Measurements from ENCODE around the gene CHST15. TPM values are rescaled to one million over a fixed set of nuclear protein-coding genes. Genes with fewer than 3 reads are reported as not detected.
A peak's percentile ranks its signal among the peaks of the same experiment; 100 is the strongest.

Gene CHST15
- total and polyA plus RNA-seq, 4 donors = 5.4 to 45.3 (median 36.7) TPM

- Histone ChIP-seq H3K36me3 (ENCODE audit: control insufficient read depth in 4 of 4, insufficient read depth in 4 of 4, low read length in 4 of 4) (no peaks in the 10 kb centered on the region), H3K9me3 (ENCODE audit: control insufficient read depth in 4 of 4, insufficient read depth in 3 of 4, low read length in 3 of 4) (peaks cover 0 to 7% (median 0%) of the 10 kb centered on the region in 4 donors), H3K9ac (ENCODE audit: insufficient read depth in 1 of 2, low read length in 2 of 2) (no peak overlapping the region), H3K4me3 (no peak overlapping the region), H3K27ac (ENCODE audit: low read depth in 1 of 2, low read length in 1 of 2) (no peak overlapping the region), H3K27me3 (ENCODE audit: control insufficient read depth in 3 of 3, insufficient read depth in 3 of 3, low read length in 2 of 3) (peaks cover 5 to 45% (median 35%) of the 10 kb centered on the region in 3 donors), H3K4me1 (ENCODE audit: control insufficient read depth in 5 of 5, insufficient read depth in 5 of 5, low read length in 5 of 5) (peaks cover 0 to 2% (median 0%) of the 10 kb centered on the region in 5 donors)
- 10 to 11% methylated on average over 19 of the region's 19 CpGs for WGBS, 2 donors
- ATAC-seq (ENCODE audit: insufficient read depth, low FRiP score) (peak; percentile 66), DNase-seq (peak; percentile 50 to 62 (median 60))
- TF ChIP-seq CTCF (IDR thresholded peaks at IDR 0.05; ENCODE audit: control extremely low read depth, extremely low read depth) = peak; percentile 66
Observed at GRCh38 chr10:123967626-123968243, 125.7 kb downstream of the CHST15 start.

GRCh38 chr10:123966896-123967231, 126.5 kb downstream of the CHST15 start:
- Histone ChIP-seq H3K9me3 (ENCODE audit: control insufficient read depth in 4 of 4, insufficient read depth in 3 of 4, low read length in 3 of 4) (peaks cover 0 to 6% (median 0%) of the 10 kb centered on the region in 4 donors), H3K36me3 (ENCODE audit: control insufficient read depth in 4 of 4, insufficient read depth in 4 of 4, low read length in 4 of 4) (no peaks in the 10 kb centered on the region), H3K4me1 (ENCODE audit: control insufficient read depth in 5 of 5, insufficient read depth in 5 of 5, low read length in 5 of 5) (no peaks in the 10 kb centered on the region), H3K27ac (ENCODE audit: low read depth in 1 of 2, low read length in 1 of 2) (no peak overlapping the region), H3K4me3 (no peak overlapping the region), H3K27me3 (ENCODE audit: control insufficient read depth in 3 of 3, insufficient read depth in 3 of 3, low read length in 2 of 3) (peaks cover 5 to 40% (median 36%) of the 10 kb centered on the region in 3 donors), H3K9ac (ENCODE audit: insufficient read depth in 1 of 2, low read length in 2 of 2) (no peak overlapping the region)
- ATAC-seq (ENCODE audit: insufficient read depth, low FRiP score) = no peak
- WGBS, 2 donors = 69 to 80% methylated on average over 7 of the region's 7 CpGs
- DNase-seq = no peak
- TF ChIP-seq CTCF (IDR thresholded peaks at IDR 0.05; ENCODE audit: control extremely low read depth, extremely low read depth) = no peak

DNA sequence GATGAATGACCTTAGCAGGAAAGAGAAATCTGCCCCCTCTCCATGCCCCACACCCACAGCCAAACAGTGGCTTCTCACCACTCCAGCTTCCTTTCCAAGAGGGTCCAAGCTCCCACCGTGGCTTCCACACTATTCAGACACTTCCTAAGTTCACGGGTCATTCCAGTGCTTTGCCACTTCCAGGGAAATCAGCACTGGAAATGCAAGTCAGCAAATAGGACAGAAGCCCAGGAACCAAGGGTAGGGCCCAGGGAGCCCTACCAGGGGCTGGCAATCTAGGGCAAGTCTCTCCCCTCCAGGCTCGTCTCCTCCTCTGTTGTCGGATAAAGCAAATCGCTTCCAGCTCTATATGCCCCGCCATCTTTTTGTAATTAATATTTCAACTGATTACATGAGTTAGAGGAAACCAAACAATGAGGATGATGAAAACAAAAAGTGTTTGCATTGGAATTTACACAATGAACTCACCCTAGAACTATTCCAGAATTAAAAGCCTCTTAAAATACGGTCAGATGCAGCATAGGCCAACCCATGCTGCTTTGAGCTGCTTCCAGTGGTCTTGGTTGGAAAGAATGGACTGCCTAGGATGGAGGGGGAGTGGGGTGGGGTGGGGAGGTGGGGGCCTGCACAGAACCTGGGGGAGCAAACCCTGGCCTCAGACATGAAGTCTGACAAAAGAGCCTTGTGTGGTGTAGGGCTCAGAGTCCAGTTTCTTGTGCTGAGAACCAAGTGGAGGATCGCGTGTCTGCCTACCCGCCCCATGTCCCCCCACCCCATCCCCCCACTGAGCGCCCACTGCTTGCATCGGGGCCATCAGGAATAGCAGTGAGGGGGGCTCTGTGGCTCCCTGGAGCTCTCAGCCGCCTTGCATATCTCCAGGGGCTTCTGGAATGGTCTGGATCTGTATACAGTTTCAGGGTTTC, 127.2 kb downstream of the CHST15 start:
- Histone ChIP-seq H3K9me3 (ENCODE audit: control insufficient read depth in 4 of 4, insufficient read depth in 3 of 4, low read length in 3 of 4) (peaks cover 0 to 3% (median 0%) of the 10 kb centered on the region in 4 donors), H3K27me3 (ENCODE audit: control insufficient read depth in 3 of 3, insufficient read depth in 3 of 3, low read length in 2 of 3) (peaks cover 5 to 41% (median 29%) of the 10 kb centered on the region in 3 donors), H3K4me1 (ENCODE audit: control insufficient read depth in 5 of 5, insufficient read depth in 5 of 5, low read length in 5 of 5) (no peaks in the 10 kb centered on the region), H3K27ac (ENCODE audit: low read depth in 1 of 2, low read length in 1 of 2) (no peak overlapping the region), H3K4me3 (no peak overlapping the region), H3K9ac (ENCODE audit: insufficient read depth in 1 of 2, low read length in 2 of 2) (no peak overlapping the region), H3K36me3 (ENCODE audit: control insufficient read depth in 4 of 4, insufficient read depth in 4 of 4, low read length in 4 of 4) (no peaks in the 10 kb centered on the region)
- ATAC-seq (ENCODE audit: insufficient read depth, low FRiP score) = no peak
- no peak for TF ChIP-seq CTCF (IDR thresholded peaks at IDR 0.05; ENCODE audit: control extremely low read depth, extremely low read depth)
- no peak for DNase-seq
- WGBS, 2 donors = 58 to 62% methylated on average over 13 of the region's 13 CpGs
